Left kidney (tissue), 8 donors: ENCODE results near the gene MYO7A. TPM values are rescaled to one million over a fixed set of nuclear protein-coding genes. Genes with fewer than 3 reads are reported as not detected.
A peak's percentile ranks its signal among the peaks of the same experiment; 100 is the strongest.

Experiments used
- DNase-seq: peaks from one replicate; pipeline ENCODE4 v3.0.0-alpha.2; 2013
- long read RNA-seq, 8 donors: transcript quantifications; one replicate each; lab custom pipeline, GENCODE V29; 2026
- polyA plus RNA-seq: library from polyadenylated mRNA; unstranded; fragments of 120-200 nt; gene quantifications from one replicate; pipeline ENCODE4 v1.2.1, GENCODE V29; 2013; ENCODE audit not compliant: insufficient read length

Gene MYO7A
- polyA plus RNA-seq = 3.7 TPM
- long read RNA-seq, donor 1 = 0 reads
- long read RNA-seq, donor 2 = 0 reads
- long read RNA-seq, donor 3 = 0 reads
- long read RNA-seq, donor 4 = 0 reads
- long read RNA-seq, donor 5 = 0 reads
- long read RNA-seq, donor 6 = 0 reads
- long read RNA-seq, donor 7 = 0 reads
- long read RNA-seq, donor 8 = 0 reads

DNA sequence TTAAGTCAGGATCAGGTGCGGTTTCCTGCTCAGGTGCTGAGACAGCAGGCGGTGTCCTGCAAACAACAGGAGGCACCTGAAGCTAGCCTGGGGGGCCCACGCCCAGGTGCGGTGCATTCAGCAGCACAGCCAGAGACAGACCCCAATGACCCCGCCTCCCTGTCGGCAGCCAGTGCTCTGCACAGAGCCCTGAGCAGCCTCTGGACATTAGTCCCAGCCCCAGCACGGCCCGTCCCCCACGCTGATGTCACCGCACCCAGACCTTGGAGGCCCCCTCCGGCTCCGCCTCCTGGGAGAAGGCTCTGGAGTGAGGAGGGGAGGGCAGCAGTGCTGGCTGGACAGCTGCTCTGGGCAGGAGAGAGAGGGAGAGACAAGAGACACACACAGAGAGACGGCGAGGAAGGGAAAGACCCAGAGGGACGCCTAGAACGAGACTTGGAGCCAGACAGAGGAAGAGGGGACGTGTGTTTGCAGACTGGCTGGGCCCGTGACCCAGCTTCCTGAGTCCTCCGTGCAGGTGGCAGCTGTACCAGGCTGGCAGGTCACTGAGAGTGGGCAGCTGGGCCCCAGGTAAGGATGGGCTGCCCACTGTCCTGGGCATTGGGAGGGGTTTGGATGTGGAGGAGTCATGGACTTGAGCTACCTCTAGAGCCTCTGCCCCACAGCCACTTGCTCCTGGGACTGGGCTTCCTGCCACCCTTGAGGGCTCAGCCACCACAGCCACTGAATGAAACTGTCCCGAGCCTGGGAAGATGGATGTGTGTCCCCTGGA, at the start of gene MYO7A:
MYO7A (plus strand) TSS at position 327 of the 772 bp plus-strand sequence. CDS start 2,389 bp downstream, outside the sequence.
- DNase-seq = peak; percentile 83

DNA sequence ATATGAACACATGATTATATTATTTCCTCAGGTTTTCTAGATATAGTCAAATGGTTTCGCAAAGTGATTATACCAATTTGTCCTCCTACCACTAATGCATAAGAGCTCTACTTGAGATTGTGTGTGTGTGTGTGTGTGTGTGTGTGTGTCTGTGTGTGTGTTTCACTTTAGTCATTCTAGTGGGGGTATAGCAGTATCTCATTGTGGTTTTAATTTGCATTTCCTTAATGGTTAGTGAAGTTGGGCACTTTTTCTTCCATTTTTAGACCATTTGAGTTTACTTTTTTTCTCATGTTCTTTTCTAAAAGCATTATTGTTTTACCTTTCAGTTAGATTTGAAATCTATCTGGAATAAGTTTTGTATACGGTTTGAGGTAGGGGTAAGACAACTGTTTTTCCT, 48.4 kb upstream of the MYO7A start:
- no peak for DNase-seq

DNA sequence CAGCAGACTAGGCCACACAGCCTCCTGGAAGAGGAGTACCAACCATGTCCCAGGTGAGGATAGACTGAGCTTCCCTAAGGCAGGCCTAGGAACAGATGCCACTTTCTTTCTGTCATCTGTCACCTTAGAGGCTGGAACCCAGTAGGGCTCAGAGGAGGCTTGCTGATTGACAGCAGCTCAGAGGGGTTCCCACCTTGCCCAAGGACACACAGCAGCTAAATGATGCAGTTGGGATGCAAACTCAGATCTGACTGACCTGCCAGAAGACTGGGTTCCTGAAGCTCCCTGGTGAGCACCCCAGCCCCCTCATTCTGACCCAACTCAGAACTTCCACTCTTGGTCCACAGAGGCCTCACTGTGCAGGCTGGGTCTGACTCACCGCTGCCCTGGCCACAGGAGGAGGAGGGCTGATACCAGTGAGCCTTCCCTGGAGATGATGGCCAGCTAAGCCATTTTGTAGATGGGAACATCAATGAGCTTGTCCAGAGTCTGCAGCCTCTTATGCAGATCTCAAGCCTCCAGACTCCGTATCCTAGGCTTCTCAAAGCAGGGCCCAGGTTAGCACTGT, 47.3 kb upstream of the MYO7A start:
- no peak for DNase-seq

GRCh38 chr11:77081381-77081851, 46.6 kb upstream of the MYO7A start:
- DNase-seq = no peak

DNA sequence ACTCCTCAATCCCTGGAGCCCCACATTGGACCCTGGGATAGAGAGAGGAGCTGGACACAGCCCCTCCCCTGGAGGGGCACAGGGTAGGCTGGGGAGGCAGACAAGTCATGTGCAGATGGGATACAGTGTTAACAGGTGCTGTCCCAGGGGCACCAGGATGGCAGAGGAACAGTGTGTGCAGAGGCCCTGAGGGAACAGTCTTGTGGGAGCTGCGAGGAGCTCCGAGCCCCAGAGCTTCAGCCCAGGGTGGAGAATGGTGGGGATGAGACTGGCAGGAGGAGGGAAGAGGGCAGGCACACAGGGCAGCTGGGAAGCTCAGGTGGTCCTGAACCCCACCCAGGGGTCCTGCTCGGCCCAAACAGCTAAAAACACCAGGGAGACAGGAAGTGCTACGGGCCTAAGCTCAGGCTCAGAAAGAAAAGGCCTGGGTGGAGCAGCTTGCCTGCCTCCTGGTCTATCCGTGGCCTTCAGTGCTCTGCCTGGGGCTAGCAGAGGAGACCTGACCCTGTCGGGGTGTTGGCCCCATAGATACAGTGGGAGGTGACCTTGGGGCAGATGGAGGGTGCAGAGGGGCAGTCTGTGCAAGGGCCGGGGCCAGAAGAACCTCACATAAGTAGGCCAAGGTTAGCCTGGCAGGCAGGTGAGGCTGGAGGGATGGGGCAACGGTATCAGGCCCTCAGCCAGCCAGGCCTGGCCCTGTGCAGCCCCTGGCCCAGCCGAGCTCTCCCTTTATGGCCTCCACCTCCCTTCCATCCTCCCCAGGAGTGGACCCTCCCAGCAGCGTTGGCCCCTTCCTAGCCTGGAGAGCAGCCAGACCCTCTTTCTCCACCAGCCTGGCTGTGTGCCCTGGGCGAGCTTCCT, 45.8 kb upstream of the MYO7A start:
- DNase-seq = no peak

DNA sequence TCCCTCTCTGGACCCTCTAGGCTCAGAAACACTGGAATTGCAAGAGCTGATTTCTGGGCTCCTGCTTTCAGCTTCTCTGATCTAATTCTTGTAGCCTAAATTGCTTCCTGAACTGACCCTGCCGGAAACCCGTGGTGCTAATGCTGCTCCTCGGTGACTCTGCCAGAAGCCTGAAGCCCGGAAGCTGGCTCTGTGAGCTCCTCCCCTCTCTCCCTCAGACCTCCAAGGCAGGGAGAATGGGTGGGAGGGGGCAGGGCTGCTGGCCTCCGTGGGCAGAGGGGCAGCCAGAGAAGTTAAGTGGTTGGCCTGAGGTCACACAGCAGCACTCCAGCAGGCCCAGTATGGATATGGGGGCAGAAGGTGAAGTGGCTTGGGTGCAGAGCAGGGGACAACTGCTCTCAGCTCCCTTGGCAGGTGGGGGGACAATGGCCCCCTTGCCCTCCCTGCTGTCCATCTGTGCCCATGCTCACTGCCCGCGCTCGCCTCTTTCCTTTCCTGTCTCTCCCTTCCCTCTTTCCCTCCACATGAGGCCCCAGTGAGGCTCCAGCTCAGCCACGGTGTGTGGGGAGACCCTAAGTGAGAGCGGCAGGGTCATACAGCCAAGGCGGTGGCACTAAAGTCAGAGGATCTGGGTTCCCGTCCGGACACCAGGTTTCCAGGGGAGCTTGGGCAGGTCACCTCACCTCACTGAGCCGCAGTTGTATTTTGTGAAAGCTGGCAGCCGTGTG, 45.0 kb upstream of the MYO7A start:
- DNase-seq = no peak

DNA sequence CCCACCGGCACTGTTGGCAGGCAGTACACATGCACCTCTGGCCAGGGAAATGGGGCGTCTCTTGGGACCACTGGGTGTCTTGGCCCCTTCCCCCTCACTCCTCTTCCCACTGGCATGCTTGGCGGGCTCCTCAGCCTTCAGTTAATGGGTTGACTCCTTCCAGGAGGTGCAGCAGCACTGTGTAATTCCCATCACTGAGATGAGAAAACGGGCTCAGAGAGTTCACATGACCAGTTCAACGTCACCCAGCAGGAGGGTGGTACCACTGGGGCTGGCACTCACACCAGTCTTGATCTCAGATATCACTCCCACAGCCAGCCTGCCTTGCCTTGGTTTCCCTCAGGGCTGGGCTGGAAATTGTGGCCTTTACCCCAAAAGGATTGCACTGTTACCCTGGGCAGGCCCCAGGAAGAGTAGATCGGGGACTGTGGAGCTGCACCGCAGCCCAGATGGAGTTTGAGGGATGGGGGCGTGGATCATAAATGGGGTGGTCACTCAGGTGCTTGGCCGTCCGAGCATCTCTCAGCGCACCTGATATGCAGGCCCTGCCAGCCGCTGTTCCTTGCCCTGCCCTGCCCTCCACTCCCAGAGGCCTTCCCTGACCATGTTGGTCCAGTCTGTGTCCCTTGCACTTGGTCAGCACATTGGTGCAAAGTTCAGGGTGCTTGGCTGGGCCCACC, 44.3 kb upstream of the MYO7A start:
- no peak for DNase-seq

DNA sequence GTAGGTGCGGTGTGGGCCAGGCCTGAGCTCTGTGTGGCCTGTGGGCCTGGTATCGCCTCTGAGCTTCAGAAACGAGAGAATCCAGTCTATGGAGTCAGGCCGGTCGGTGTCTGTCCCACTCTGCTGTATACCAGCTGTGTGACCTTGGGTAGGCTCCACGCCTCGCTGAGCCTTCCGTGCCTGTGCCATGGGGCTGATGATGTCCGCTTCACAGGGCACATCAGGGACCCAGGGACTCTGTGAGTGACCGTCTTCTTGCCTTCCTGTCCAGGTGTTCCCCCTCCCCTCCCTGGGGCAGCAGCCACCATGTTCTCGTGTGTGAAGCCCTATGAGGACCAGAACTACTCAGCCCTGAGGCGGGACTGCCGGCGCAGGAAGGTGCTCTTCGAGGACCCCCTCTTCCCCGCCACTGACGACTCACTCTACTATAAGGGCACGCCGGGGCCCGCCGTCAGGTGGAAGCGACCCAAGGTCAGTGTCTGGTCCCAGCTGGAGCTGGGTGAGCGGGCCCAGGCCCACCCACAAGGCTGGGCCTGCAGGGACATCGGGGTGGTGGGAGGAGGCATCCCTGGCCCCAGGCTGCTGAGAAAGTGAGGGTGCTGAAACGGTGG, 43.4 kb upstream of the MYO7A start:
- no peak for DNase-seq

- DNase-seq = no peak
Observed at GRCh38 chr11:77085652-77086051, 42.4 kb upstream of the MYO7A start.

- DNase-seq = no peak
Observed at GRCh38 chr11:77086521-77087472, 41.2 kb upstream of the MYO7A start.

GRCh38 chr11:77087723-77088225, 40.3 kb upstream of the MYO7A start:
- no peak for DNase-seq

- peak; percentile 54 for DNase-seq
Observed at GRCh38 chr11:77088236-77089003, 39.6 kb upstream of the MYO7A start.

DNA sequence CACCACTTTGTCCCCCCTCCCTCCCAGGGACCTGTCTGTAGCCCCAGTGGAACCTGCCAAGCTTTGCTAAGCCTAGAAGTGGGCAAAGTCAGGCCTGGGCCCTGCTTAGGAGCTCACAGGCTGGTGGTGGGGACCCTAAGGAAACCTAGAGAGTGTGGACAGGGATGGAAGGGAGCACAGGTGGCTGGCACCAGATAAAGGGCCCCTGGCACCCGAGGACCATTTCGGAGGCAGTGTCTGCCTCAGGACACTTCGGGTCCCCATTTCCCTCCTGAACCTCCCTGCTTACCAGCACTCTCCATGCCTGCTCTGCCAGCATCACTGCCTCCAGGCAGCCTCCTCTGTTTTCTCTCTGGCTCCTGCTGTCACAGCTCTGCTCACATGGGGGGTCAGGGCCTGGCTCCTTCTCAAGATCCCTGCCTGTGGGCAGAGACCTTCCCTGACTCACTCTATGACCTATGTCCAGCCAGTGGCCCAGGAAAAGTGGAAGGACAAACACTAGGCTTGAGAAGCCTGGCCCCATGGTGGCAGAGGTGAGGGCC, 39.0 kb upstream of the MYO7A start:
- no peak for DNase-seq

- DNase-seq = no peak
Observed at GRCh38 chr11:77090046-77090372, 38.0 kb upstream of the MYO7A start.

- no peak for DNase-seq
Observed at GRCh38 chr11:77090373-77091111, 37.5 kb upstream of the MYO7A start.

DNA sequence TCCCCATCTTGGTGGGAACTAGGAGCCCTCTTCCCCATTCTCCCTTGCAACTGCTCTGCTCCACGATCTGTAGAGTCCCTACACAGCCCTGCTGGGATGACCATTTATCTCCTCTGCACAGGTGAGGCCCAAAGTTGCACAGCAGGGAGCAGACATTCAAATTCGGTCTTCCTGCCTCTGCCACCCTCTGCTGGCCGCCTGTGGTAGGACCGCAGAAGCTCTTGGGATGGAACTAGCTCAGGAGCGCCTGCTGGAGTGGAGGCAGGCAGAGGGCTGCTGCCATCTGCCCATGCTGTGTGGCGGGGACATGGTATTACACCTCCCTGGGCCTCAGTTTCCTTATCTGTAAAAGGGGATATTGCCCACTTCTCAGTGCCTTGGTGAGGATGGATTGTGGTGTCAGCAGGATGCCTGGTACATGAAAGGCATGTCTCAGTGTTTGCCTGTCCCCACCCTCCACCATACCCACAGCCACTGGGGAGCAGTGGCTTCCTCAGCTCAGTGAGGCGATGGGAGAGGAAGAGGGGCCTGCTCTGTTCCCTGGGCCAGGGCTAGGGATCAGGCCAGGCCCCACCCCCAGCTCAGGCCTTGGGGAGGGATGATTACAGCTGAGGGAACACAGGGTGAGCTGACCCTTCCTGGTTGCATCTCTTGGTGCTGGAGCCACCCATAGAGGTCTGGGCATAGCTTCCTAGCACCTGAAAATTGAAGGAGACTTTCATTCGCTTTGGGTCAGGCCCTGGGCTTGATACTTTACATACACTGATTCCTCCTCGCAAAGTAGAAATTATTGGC, 36.7 kb upstream of the MYO7A start:
- DNase-seq = peak; percentile 63

DNA sequence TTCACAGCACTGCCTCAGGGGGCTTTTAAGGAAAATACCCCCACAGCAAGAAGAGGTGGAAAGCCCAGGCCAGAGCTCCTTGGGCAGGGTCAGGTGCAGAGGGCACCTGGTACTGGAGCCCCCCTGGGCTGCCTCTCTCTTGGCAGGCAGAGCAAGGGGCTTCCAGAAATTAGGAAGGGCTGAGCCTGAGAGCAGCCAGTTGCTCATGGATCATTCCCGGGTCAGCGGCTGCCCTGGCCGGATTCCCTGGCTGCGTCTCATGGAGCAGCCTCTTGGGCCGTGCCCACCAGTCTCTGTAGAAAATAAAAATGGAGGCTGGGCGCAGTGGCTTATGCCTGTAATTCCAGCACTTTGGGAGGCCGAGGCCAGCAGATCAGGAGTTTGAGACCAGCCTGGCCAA, 35.7 kb upstream of the MYO7A start:
- no peak for DNase-seq
